ENCODE results near the gene ANKRD52. TPM values are rescaled to one million over a fixed set of nuclear protein-coding genes. Genes with fewer than 3 reads are reported as not detected.
A peak's percentile ranks its signal among the peaks of the same experiment; 100 is the strongest.

Gene ANKRD52
- polyA plus RNA-seq, 2 of the 4 experiments (the other 2 are of a cell fraction), result 26.1 to 48.7 TPM

DNA sequence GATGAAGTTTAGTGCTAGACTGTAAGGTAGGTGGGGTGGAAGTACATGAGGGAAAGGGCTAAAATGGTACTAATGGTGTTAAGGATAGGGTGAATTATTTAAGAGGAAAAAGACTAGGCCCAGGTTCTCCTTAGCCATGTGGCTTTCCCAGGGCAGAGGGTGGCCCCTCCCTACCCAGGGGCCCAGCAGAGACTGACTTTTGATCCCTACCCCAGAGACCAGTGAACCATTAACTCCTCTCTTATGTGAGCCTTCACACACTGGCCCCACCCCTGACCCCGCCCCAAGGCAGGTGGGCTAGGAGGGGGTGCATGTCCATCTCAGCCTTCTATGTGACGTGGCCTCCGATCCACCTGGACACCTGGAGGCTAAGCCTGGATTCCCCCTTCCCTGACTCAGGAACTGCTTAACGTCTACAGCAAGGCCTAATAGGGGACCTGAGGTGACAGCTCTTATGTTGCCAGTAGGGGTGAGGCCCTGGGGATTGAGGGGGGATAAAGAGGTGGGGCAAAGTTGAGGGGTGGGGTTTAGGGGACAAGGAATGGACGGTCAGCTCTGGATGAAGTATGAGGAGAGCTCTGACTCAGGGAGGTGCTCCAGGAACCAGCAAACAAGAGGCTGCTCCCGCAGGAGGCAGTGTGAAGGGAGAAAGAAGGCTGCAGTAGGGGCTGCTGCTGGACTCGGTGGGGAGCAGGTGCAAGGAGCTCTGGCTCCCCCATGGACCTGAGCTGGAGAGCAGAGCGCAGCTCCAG, 27.6 kb downstream of the ANKRD52 start:
- ChIA-PET POLR2A (interaction anchor here (1.9 kb wide), 1 partner anchor 9 kb away, joined by 6 read pairs; the partner anchor contains the start of gene RNF41), CTCF (interaction anchor here (0.9 to 7.0 kb wide), 5 partner anchors 28 to 41 kb away, joined by 3 to 69 read pairs (median 4); partner anchors contain the start of genes ANKRD52, COQ10A and SMARCC2)
- no peak for FAIRE-seq
- 64% methylated on average over 7 of the region's 8 CpGs for WGBS (ENCODE audit: missing lambda C conversion rate)
- H3K27ac ChIP-seq, result no peak overlapping the region
- no peak for TF ChIP-seq NR3C1 (IDR thresholded peaks at IDR 0.05)
- TF ChIP-seq FOXS1 (CRISPR knock-in tag; IDR thresholded peaks at IDR 0.05), result no peak
- TF ChIP-seq HOXB13 (CRISPR knock-in tag; IDR thresholded peaks at IDR 0.05; ENCODE audit: low read depth), result no peak
- no peak for TF ChIP-seq JUNB (IDR thresholded peaks at IDR 0.05)
- TF ChIP-seq ZFP36 (IDR thresholded peaks at IDR 0.05; ENCODE audit: borderline replicate concordance, partially characterized antibody), result no peak
- no peak for DNase-seq (ENCODE audit: low read depth in 1 of 2, low spot score in 1 of 2)
- no peak overlapping the region for H3K4me3 ChIP-seq
- H3K4me1 ChIP-seq, result peaks cover 9% of the 10 kb centered on the region
- no peaks in the 10 kb centered on the region for H3K9me3 ChIP-seq
- peak in 1 of 2 experiments; percentile 16; a peak in 2 of 6 replicates for ATAC-seq
- 0 out of 3 replicates have a peak overlapping the region, but pooled peaks have one; percentile 22 for H3K4me2 ChIP-seq

DNA sequence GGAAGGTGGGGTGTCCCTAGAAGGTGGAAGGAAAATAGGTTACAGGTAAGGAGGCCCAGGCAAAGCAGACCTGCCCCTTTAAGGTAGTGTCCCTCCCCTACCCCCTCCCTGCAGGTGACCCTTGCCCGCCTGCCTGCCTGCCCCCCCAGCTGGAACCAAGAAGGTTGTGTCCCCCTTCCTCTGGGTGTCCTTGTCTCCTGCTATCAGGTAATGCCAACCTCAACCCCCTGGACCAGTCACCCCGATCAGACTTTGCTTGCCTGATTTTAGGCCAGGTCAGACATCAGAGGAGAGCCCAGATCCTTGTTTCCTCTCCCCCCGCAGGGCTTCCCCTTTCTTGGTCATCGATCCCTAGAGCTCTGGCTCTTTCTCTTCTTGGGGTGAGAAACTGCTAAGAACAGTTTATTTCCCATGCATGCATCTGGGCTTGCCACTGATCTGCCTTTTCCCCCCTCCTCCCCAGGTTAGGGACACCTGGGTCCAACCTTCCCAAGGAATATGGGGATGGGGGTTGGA, 28.2 kb downstream of the ANKRD52 start, which contains the start of gene SLC39A5:
TSS of gene SLC39A5 (plus strand) at position 136 of the 516 bp plus-strand sequence. CDS start 1,224 bp downstream, outside the sequence.
- no peaks in the 10 kb centered on the region for H3K9me3 ChIP-seq
- TF ChIP-seq CBX8 (IDR thresholded peaks at IDR 0.05), result no peak
- no peak for TF ChIP-seq PBX3 (IDR thresholded peaks at IDR 0.05)
- TF ChIP-seq RARB (CRISPR knock-in tag; IDR thresholded peaks at IDR 0.05), result no peak
- TF ChIP-seq POLR2AphosphoS2 (conservative IDR thresholded peaks at IDR 0.05; ENCODE audit: low read length), result no peak
- TF ChIP-seq, protein P1, sequence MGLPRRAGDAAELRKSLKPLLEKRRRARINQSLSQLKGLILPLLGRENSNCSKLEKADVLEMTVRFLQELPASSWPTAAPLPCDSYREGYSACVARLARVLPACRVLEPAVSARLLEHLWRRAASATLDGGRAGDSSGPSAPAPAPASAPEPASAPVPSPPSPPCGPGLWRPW (IDR thresholded peaks at IDR 0.05), result no peak
- TF ChIP-seq RAD21 (conservative IDR thresholded peaks at IDR 0.05 in 1 of 2, IDR thresholded peaks at IDR 0.05 in 1 of 2), result no peak
- CTCF ChIA-PET, result interaction anchor here (2.5 kb wide), 1 partner anchor 40 kb away, joined by 11 read pairs; the partner anchor contains the start of gene SMARCC2
- no peak within 1 kb of the TSS for H3K27ac ChIP-seq
- DNase-seq (ENCODE audit: low read depth in 1 of 2, low spot score in 1 of 2) (no peak), ATAC-seq (no peak), FAIRE-seq (no peak)
- 0 out of 3 replicates have a peak within 1 kb of the TSS, but pooled peaks have one; percentile 22 for H3K4me2 ChIP-seq
- POLR2A ChIA-PET, result interaction anchor here (1.9 kb wide), 1 partner anchor 8 kb away, joined by 6 read pairs; the partner anchor contains the start of gene RNF41
- H3K4me3 ChIP-seq, result no peak within 1 kb of the TSS
- peaks cover 14% of the 10 kb centered on the region for H3K4me1 ChIP-seq
- 94% methylated on average over 4 of the region's 4 CpGs for WGBS (ENCODE audit: missing lambda C conversion rate)

GRCh38 chr12:56229082-56229481, 29.1 kb downstream of the ANKRD52 start:
- Histone ChIP-seq H3K27ac (no peak overlapping the region), H3K9me3 (no peaks in the 10 kb centered on the region), H3K4me3 (no peak overlapping the region), H3K4me1 (peaks cover 16% of the 10 kb centered on the region), H3K4me2 (no peak overlapping the region)
- FAIRE-seq (no peak), DNase-seq (ENCODE audit: low read depth in 1 of 2, low spot score in 1 of 2) (no peak), ATAC-seq (no peak)
- CTCF ChIA-PET, result interaction anchor here (1.7 kb wide), 1 partner anchor 27 kb away, joined by 5 read pairs; no protein-coding TSS in a partner anchor
- POLR2A ChIA-PET, result no interaction called here
- no peak for TF ChIP-seq BHLHE40 (IDR thresholded peaks at IDR 0.05; ENCODE audit: low read depth, low read length)
- no peak for TF ChIP-seq FOSB (CRISPR knock-in tag; IDR thresholded peaks at IDR 0.05)
- no peak for TF ChIP-seq CBX2 (IDR thresholded peaks at IDR 0.05; ENCODE audit: borderline replicate concordance, low read depth)
- no peak for TF ChIP-seq EP300 (IDR thresholded peaks at IDR 0.05)
- no peak for TF ChIP-seq PBX3 (IDR thresholded peaks at IDR 0.05)
- TF ChIP-seq HOXB13 (CRISPR knock-in tag; IDR thresholded peaks at IDR 0.05; ENCODE audit: low read depth), result no peak
- TF ChIP-seq, protein P2, sequence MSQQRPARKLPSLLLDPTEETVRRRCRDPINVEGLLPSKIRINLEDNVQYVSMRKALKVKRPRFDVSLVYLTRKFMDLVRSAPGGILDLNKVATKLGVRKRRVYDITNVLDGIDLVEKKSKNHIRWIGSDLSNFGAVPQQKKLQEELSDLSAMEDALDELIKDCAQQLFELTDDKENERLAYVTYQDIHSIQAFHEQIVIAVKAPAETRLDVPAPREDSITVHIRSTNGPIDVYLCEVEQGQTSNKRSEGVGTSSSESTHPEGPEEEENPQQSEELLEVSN (IDR thresholded peaks at IDR 0.05; ENCODE audit: borderline replicate concordance, low read depth), result no peak
- no peak for TF ChIP-seq NPAS2 (CRISPR knock-in tag; IDR thresholded peaks at IDR 0.05; ENCODE audit: borderline replicate concordance)
- TF ChIP-seq JUNB (IDR thresholded peaks at IDR 0.05), result no peak
- no peak for TF ChIP-seq MAX (IDR thresholded peaks at IDR 0.05)
- TF ChIP-seq MAZ (IDR thresholded peaks at IDR 0.05; ENCODE audit: borderline replicate concordance, low read depth, low read length), result no peak
- no peak for TF ChIP-seq ATOH8 (CRISPR knock-in tag; IDR thresholded peaks at IDR 0.05; ENCODE audit: low read depth)
- no peak for TF ChIP-seq ZSCAN20 (CRISPR knock-in tag; IDR thresholded peaks at IDR 0.05)
- no peak for TF ChIP-seq FOSL2 (IDR thresholded peaks at IDR 0.05)
- TF ChIP-seq FOSL2 (CRISPR knock-in tag; IDR thresholded peaks at IDR 0.05), result no peak
- 96% methylated on average over 4 of the region's 7 CpGs for WGBS (ENCODE audit: missing lambda C conversion rate)

All from A549 (cell line).